GM21717 (cell line): Measurements from ENCODE around the gene PRSS48.
"Not testable (repeated sequence)": the region's sequence is repeated elsewhere in the genome, so short reads cannot be mapped to it uniquely, and the experiment has no call there.

Experiments
- ATAC-seq: cut with Tn5 transposase; IDR thresholded peaks from one replicate; pipeline ENCODE4 v1.9.1; 2021; ENCODE audit warnings: mild to moderate bottlenecking, moderate library complexity; ENCODE audit not compliant: unreplicated experiment

The PRSS48 gene

GRCh38 chr4:151276787-151277562, at the start of gene PRSS48:
Gene PRSS48 (plus strand): TSS chr4:151277161. CDS start chr4:151277173, 12 bp downstream.
- no peak for ATAC-seq

GRCh38 chr4:151227172-151227571, 49.8 kb upstream of the PRSS48 start:
- no peak for ATAC-seq

- no peak for ATAC-seq
Observed at GRCh38 chr4:151227731-151228130, 49.2 kb upstream of the PRSS48 start.

DNA sequence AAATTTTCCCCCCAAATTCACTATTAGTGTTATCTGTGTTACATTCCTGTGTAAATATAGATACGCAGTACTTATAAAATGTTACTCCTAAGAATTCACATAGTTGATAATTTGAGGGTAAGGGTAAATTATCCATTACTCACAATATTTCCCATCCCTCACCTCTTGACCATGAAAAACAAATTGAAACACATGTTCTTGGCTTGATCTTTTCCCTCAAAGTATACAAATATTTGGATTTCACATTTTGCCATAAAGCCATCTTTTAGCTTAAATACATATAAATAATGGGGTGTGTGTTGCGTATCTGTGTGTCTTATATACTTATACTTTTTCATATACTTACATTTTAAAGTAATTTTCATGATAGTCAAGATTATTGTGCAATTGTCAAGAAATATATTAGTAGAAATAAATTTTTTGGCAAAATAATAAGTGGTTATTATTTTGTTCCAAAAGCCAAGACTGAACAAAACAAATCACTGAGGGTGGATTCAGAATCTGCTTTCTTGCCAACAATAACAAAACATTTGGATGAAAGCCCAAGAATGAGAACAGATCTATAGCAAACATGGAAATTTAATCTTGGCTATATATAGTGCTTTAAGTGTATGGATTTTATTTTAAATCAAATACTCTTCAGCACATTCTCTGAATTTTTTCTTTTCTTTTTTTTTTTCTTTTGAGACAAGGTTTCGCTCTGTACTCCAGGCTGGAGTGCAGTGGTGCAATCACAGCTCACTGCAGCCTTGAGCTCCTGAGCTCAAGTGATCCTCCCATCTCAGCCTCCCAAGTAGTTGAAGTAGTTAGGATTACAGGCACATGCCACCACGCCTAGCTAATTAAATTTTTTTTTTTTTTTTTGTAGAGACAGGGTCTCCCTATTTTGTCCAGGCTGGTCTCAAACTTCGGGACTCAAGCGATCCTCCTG, 48.5 kb upstream of the PRSS48 start:
- ATAC-seq = no peak

GRCh38 chr4:151231915-151232595, 44.9 kb upstream of the PRSS48 start:
- ATAC-seq = no peak

- no peak for ATAC-seq
Observed at GRCh38 chr4:151233600-151233999, 43.4 kb upstream of the PRSS48 start.

- ATAC-seq = not testable (repeated sequence)
Observed at GRCh38 chr4:151235373-151235772, 41.6 kb upstream of the PRSS48 start.

DNA sequence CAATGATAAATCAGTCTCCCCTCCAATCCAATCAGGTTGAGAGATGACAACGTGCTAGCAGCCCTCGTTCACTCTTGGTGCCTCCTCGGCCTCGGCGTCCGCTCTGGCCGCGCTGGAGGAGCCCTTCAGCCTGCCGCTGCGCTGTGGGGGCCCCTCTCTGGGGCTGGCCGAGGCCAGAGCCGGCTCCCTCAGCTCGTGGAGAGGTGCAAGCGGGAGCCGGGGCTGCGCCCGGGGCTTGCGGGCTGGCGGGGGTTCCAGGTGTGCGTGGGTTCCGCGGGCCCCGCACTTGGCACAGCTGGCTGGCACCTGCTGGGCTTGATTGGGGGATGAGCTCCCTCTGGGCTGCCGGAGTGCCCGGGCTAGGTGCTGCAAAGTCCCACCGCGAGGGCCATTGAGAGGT, 40.9 kb upstream of the PRSS48 start:
- no peak for ATAC-seq

DNA sequence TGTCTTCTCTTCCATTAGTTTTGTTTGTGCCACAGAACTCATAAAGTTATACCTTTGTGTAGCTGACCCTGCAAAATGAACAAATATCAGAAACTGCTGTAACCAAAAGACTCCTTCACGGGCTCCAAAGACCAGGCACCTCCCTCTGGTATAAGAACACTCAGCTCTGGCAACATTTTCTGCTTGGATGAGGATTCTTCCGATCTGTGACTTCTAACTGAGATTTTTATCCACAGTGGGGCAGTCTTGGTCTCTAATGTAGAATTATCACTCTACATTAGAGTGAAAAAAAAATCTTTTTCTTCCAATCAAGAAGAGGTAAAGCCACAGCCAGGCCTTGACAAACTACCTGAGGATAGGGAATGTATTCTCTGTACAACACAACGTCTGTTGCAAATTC, 38.5 kb upstream of the PRSS48 start:
- ATAC-seq = no peak

DNA sequence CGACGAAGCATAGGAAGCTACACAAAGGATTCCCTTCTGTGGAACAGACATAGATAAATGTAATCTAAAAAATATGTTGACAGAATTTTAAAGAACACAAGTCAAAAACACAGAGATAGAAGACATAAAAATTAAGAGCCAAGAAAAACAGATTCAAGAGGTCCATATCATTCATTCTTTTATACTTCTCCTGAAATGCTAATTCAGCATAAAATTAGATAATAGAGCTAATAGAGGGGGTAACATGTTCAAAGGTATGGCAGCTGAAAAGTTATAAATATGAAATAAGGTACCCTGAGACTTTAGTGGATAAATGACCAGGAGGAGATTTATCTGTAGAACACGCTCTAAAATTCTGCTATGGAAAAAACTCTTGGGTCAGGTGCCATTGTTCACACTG, 37.4 kb upstream of the PRSS48 start:
- no peak for ATAC-seq

DNA sequence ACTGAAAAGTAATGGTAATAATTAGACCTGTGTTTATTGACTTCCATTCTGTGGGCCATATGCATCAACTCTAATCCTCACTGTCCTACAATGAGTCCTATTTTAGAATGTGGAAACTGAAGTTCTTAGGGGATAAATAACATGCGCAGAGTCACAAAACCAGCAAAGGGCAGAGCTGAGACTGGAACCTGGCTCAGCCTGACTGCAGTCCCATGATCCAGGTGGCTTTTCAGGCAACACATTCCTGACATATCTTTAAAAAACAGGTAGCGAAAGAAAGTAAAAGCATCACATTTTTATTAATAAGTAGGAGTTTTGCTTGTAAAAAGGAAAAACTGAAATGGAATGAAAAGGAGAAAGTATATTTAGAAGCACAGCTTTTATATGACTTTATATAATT, 34.7 kb upstream of the PRSS48 start:
- ATAC-seq = no peak

- no peak for ATAC-seq
Observed at GRCh38 chr4:151246742-151247141, 30.2 kb upstream of the PRSS48 start.

GRCh38 chr4:151247395-151247794, 29.6 kb upstream of the PRSS48 start:
- ATAC-seq = no peak

- no peak for ATAC-seq
Observed at GRCh38 chr4:151248519-151248918, 28.4 kb upstream of the PRSS48 start.

GRCh38 chr4:151250706-151251105, 26.3 kb upstream of the PRSS48 start:
- no peak for ATAC-seq

GRCh38 chr4:151251603-151252304, 25.2 kb upstream of the PRSS48 start:
- no peak for ATAC-seq

- ATAC-seq = not testable (repeated sequence)
Observed at GRCh38 chr4:151255226-151255625, 21.7 kb upstream of the PRSS48 start.

DNA sequence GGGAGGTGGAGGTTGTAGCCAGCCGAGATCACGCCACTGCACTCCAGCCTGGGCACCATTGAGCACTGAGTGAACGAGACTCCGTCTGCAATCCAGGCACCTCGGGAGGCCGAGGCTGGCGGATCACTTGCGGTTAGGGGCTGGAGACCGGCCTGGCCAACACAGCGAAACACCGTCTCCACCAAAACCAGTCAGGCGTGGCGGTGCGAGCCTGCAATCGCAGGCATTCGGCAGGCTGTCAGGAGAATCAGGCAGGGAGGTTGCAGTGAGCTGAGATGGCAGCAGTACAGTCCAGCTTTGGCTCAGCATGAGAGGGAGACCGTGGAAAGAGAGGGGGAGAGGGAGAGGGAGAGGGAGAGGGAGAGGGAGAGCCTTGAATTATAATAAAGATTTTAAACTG, 21.3 kb upstream of the PRSS48 start:
- ATAC-seq = not testable (repeated sequence)

GRCh38 chr4:151256134-151256533, 20.8 kb upstream of the PRSS48 start:
- ATAC-seq = no peak

DNA sequence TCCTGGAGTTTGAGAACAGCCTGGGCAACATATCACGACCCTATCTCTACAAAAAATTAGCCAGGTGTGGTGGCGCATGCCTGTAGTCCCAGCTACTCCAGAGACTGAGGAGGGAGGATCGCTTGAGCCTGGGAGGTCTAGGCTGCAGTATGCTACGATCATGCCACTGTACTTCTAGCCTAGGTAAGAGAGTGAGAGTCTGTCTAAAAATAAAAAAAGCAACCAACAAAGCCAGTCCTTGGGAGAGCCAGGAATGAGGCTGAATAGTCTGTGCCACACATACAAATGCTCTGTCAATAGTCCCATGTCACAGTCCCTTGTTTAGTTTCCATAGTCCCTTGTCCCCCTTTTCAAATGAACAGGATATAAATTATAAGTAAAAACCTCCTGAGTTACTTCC, 19.3 kb upstream of the PRSS48 start:
- no peak for ATAC-seq

GRCh38 chr4:151259752-151260151, 17.2 kb upstream of the PRSS48 start:
- no peak for ATAC-seq
